ENCODE measurements around the gene CX3CR1.

The CX3CR1 gene

DNA sequence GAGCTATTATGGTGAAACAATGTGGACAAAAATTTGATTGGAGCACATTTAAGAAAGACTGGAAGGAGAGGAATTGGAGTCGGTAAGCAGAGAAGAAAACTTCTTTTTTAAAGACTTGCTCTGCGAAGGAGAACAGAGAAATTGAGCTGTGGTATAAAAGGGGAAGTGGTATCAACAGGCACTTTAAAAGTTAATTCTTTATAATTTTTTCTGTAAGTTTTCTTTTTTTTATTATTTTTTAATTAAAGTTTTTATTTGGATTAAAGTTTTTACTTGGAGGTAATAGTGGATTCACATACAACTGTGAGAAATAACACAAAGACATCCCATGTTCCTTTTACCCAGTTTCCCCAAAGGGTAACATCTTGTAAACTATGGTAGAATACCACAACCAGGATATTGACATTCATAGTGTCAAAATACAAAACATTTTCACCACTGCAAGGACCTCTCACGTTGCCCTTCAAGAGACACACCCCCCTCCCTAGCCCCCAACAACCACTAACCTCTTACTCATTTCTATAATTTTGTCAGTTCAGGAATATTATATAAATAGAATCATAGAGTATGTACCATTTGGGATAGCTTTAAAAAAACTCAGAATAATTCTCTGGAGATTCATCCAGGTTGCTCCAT lies 53.6 kb downstream of the CX3CR1 start:
- no peak overlapping the region for H3K4me3 ChIP-seq (replicated peaks in 1 of 2; ENCODE audit: low read depth in 2 of 2, low read length in 2 of 2)
- TF ChIP-seq CTCF (IDR thresholded peaks at IDR 0.05; ENCODE audit: low read depth, low read length): no peak
- no peak for DNase-seq (ENCODE audit: low read depth in 2 of 2)

GRCh38 chr3:39224288-39224687 lies 55.5 kb downstream of the CX3CR1 start:
- DNase-seq (ENCODE audit: low read depth in 2 of 2): no peak
- TF ChIP-seq CTCF (IDR thresholded peaks at IDR 0.05; ENCODE audit: low read depth, low read length): no peak
- H3K4me3 ChIP-seq (replicated peaks in 1 of 2; ENCODE audit: low read depth in 2 of 2, low read length in 2 of 2): no peak overlapping the region

DNA sequence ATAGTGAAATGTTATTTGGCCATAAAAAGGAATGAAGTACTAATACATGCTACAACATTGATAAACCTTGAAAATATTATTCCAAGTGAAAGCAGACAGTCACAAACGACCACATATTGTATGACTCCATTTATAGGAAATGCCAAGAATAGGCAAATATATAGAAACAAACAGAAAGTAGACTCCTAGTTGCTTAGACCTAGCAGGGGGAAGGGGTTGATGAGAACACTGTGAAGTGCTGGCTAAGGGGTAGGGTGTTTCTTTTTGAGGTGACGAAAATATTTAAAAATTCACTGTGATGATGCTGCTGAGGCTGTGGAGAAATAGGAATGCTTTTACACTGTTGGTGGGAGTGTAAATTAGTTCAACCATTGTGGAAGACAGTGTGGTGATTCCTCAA lies 56.9 kb downstream of the CX3CR1 start:
- no peak for DNase-seq (ENCODE audit: low read depth in 2 of 2)
- H3K4me3 ChIP-seq (replicated peaks in 1 of 2; ENCODE audit: low read depth in 2 of 2, low read length in 2 of 2): no peak overlapping the region
- TF ChIP-seq CTCF (IDR thresholded peaks at IDR 0.05; ENCODE audit: low read depth, low read length): no peak

GRCh38 chr3:39222462-39222861 lies 57.4 kb downstream of the CX3CR1 start:
- no peak overlapping the region for H3K4me3 ChIP-seq (replicated peaks in 1 of 2; ENCODE audit: low read depth in 2 of 2, low read length in 2 of 2)
- no peak for DNase-seq (ENCODE audit: low read depth in 2 of 2)
- TF ChIP-seq CTCF (IDR thresholded peaks at IDR 0.05; ENCODE audit: low read depth, low read length): no peak

DNA sequence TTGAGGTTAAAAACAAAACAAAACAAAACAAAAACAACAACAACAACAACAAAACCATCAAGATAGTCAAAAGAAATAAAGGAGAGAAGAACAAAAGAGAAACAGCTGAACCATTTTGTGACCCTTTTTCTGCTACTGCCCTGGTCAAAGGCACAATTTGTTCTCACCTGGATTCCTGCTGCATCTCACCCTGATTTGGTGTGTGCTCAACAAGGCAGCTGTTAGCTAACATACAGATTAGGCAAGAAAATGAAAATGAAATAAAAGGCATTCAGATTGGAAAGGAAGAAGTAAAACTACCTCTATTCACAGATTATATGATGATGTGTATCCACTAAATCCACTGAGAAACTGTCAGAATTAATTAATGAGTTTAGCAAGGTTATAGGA lies 58.7 kb downstream of the CX3CR1 start:
- no peak for DNase-seq (ENCODE audit: low read depth in 2 of 2)

DNA sequence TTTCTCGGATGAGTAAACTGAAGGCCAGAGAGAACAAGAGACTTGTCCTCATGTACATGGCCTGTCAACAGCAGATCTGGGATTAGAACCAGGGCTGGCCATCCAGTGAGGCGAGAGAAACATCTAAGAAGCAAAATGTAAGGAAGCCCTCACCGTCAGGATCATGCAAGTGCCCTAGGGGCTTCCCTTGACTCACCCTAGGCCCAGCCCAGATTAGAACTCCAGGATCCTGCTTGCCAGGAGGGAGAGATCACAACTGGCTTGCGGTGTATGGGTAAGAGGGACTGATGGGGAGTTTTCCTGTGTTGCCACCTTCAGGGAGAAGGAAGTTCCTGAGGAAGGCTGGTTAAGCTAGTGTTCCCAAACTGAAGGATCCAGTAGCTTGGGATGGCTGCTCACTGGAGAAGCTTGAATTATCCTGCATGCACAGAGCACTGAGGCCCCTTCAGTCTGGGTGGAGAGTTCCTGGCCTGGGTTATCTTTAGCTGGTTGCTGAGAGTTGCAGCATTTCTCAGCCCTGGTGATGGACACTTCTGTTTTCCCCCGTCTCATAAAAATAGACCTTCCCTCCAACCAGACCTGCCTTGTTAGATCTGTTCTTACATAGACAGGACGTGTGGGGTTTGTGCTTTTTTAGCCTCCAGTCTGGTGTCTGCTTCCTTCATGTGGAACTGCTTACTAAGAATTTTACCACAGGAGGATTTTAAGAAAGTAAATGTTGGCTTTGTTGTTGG lies 59.3 kb downstream of the CX3CR1 start:
- H3K4me3 ChIP-seq (replicated peaks in 1 of 2; ENCODE audit: low read depth in 2 of 2, low read length in 2 of 2): no peak overlapping the region
- TF ChIP-seq CTCF (IDR thresholded peaks at IDR 0.05; ENCODE audit: low read depth, low read length): no peak
- DNase-seq (ENCODE audit: low read depth in 2 of 2): no peak

More for the DNA sequence above, 58.7 kb downstream of the CX3CR1 start:
- H3K4me3 ChIP-seq (replicated peaks in 1 of 2; ENCODE audit: low read depth in 2 of 2, low read length in 2 of 2): no peak overlapping the region
- TF ChIP-seq CTCF (IDR thresholded peaks at IDR 0.05; ENCODE audit: low read depth, low read length): no peak

All from cardiac fibroblast (primary cell).